ENCODE data around the gene TRERF1.

GRCh38 chr6:42400886-42401612, 50.7 kb downstream of the TRERF1 start:
- TF ChIP-seq CTCF (IDR thresholded peaks at IDR 0.05), result no peak
- TF ChIP-seq ATF3 (CRISPR knock-in tag; conservative IDR thresholded peaks at IDR 0.05), result no peak
- no peak for TF ChIP-seq ZNF232 (CRISPR knock-in tag; IDR thresholded peaks at IDR 0.05)
- no peak for TF ChIP-seq JUN (CRISPR knock-in tag; IDR thresholded peaks at IDR 0.05)
- no peak for TF ChIP-seq MXD4 (CRISPR knock-in tag; IDR thresholded peaks at IDR 0.05; ENCODE audit: borderline replicate concordance)
- no peak for TF ChIP-seq FOXJ3 (CRISPR knock-in tag; IDR thresholded peaks at IDR 0.05; ENCODE audit: borderline replicate concordance)
- TF ChIP-seq ATF1 (CRISPR knock-in tag; IDR thresholded peaks at IDR 0.05), result no peak
- no peak for TF ChIP-seq ZBTB21 (CRISPR knock-in tag; IDR thresholded peaks at IDR 0.05; ENCODE audit: borderline replicate concordance)

Data from WTC11 (cell line).